Measurements from ENCODE around the gene ANKRD65.

The ANKRD65 gene

GRCh38 chr1:1441002-1441888 lies 20.2 kb upstream of the ANKRD65 start:
- TF ChIP-seq CTCF (IDR thresholded peaks at IDR 0.05; ENCODE audit: extremely low read depth, missing control alignments): peak; percentile 71
- peak; percentile 90 for DNase-seq (ENCODE audit: low spot score)

GRCh38 chr1:1440262-1441001 lies 19.4 kb upstream of the ANKRD65 start:
- peak; percentile 36 for DNase-seq (ENCODE audit: low spot score)
- no peak for TF ChIP-seq CTCF (IDR thresholded peaks at IDR 0.05; ENCODE audit: extremely low read depth, missing control alignments)

DNA sequence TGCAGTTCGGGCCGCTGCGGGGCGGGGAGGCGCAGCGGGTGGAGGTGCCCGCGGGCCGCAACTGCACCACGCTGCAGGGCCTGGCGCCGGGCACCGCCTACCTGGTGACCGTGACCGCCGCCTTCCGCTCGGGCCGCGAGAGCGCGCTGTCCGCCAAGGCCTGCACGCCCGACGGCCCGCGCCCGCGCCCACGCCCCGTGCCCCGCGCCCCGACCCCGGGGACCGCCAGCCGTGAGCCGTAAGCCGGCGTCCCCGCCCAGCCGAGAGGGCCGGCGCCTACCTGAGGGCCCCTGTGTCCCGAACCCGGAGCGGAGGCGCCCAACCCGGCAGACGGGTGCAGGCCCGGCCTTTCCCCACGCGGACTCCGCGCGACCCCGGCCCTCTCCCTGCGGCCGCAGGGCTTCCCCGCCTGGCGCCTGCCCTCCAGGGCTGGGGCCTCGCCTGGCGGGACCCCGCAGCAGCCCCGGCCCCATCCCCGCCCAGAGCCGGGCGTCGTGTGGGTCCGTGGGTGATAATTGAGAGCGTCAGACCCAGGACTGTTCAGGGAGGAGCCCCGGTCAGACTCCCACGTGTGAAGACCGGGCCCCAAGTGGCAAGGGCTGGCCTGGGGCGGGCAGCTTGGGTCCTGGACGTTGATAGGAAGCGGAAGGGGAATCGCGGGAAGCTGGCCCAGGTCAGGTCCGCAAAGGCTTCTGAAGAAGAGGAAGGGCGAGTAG lies 18.6 kb upstream of the ANKRD65 start:
- TF ChIP-seq CTCF (IDR thresholded peaks at IDR 0.05; ENCODE audit: extremely low read depth, missing control alignments): no peak

DNA sequence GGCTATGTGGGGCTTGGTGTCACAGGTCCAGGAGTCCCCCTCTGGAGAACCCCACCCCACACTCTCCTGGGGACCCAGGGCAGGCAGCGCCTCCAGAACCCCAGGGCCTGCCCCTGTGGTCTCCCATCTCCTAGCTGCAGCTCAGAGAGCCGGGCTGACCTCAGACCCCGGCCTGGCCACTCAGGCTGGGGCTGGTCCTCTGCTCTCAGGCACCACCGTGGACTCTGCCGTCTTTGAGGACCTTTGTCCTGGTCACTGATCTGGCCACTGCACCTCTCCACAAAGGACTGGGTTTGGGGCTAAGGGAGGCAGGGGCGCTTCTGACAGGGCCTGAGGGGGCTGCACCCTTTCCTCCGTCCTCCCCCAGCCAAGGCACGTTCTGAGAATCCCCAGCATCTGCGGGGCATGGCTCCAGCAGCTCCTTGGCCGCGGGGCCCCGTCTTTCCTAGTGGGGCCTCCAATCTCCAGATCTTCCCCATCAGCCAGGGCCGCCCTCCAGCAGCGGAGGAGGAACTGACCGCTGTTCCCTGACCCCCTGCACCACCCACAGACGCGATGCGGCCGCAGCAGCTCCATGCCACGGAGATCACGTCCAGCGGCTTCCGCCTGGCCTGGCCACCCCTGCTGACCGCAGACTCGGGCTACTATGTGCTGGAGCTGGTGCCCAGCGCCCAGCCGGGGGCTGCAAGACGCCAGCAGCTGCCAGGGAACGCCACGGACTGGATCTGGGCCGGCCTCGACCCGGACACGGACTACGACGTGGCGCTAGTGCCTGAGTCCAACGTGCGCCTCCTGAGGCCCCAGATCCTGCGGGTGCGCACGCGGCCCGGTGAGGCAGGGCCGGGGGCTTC lies 17.7 kb upstream of the ANKRD65 start:
- no peak for TF ChIP-seq CTCF (IDR thresholded peaks at IDR 0.05; ENCODE audit: extremely low read depth, missing control alignments)

More for the DNA sequence above, 18.6 kb upstream of the ANKRD65 start:
- peak; percentile 63 for DNase-seq (ENCODE audit: low spot score)

DNA sequence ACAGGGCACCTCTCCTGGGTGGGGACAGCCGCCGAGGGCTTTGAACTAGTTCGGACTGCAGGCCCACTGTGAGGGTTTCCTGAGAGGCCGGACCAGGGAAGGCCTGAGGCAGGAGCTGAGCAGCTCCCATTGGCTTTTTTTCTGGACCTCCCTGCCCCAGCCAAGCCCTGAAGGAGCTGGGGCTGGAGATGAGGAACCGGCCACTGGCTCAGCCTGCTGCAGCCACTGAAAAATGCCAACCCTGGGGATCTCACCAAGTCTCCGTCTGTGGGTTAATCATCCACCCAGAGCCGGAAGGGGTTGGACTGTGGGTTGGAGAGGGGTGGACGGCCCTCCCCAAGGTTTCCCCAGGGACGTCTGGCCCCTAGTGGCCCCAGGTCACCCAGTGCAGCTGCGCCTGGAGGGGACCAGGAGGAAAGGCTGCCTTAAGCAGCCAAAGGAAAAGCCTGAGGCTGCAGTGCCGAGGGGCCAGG lies 16.9 kb upstream of the ANKRD65 start:
- peak; percentile 86 for DNase-seq (ENCODE audit: low spot score)
- TF ChIP-seq CTCF (IDR thresholded peaks at IDR 0.05; ENCODE audit: extremely low read depth, missing control alignments): no peak

More for the DNA sequence above, 17.7 kb upstream of the ANKRD65 start:
- DNase-seq (ENCODE audit: low spot score): peak; percentile 59

GRCh38 chr1:1437033-1437903 lies 16.2 kb upstream of the ANKRD65 start:
- TF ChIP-seq CTCF (IDR thresholded peaks at IDR 0.05; ENCODE audit: extremely low read depth, missing control alignments): no peak
- peak; percentile 41 for DNase-seq (ENCODE audit: low spot score)
